ENCODE measurements around the gene IRAK4. TPM values are rescaled to one million over a fixed set of nuclear protein-coding genes. Genes with fewer than 3 reads are reported as not detected.

The IRAK4 gene
- total and polyA plus RNA-seq, 2 donors (not counting 3 experiments of a cell fraction or from before 2014, with no cell fraction given) = 10.8 to 13.1 TPM

DNA sequence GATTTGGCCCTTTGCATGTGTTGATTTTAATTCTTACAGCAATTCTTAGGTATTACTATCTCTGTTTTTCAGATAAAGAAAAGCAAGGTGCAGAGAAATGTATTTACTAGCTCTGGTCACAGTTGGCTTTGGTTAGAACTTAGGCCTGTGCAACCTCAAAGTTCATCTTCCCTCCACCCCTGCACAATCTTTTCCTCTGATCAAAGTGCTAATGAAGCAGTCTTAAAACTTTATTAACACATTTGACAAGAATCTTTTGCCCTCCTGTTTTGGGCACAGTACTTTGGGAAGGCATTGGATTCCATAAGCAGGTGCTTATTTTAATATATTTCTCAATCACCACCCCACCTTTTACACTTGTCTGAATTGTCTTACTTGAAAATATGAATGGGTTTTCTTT is 2.7 kb downstream of the IRAK4 start:
- Histone ChIP-seq H4K20me1 (replicated peaks; ENCODE audit: control insufficient read depth, extremely low read depth, insufficient read depth, low read length) (no peaks in the 10 kb centered on the region), H3K79me2 (ENCODE audit: control insufficient read depth, insufficient read depth, low read length) (peaks cover 10% of the 10 kb centered on the region), H3K27ac (ENCODE audit: insufficient read depth, low read depth, low read length) (no peak overlapping the region), H3K4me3 (replicated peaks in 1 of 3; ENCODE audit: insufficient read depth in 1 of 3, low read depth in 1 of 3, low read length in 3 of 3) (no peak overlapping the region), H3K9ac (replicated peaks; ENCODE audit: extremely low read depth, insufficient read depth, low read length) (no peak overlapping the region), H3K36me3 (ENCODE audit: control insufficient read depth in 2 of 2, extremely low read depth in 1 of 2, insufficient read depth in 2 of 2, low read length in 2 of 2) (no peaks in the 10 kb centered on the region), H3K4me2 (ENCODE audit: insufficient read depth, low read length) (no peak overlapping the region), H3K27me3 (ENCODE audit: control insufficient read depth in 2 of 2, insufficient read depth in 2 of 2, low read length in 2 of 2) (no peaks in the 10 kb centered on the region), H2AFZ (ENCODE audit: low read depth, low read length) (no peak overlapping the region), H3K9me1 (replicated peaks; ENCODE audit: control insufficient read depth, extremely low read depth, insufficient read depth, low read length) (no peaks in the 10 kb centered on the region), H3K9me3 (replicated peaks; ENCODE audit: control insufficient read depth, insufficient read depth, low read length) (no peaks in the 10 kb centered on the region), H3K4me1 (ENCODE audit: control insufficient read depth, extremely low read depth, insufficient read depth, low read length) (peaks cover 17% of the 10 kb centered on the region)
- ChIA-PET CTCF (interaction anchor here (1.0 to 2.0 kb wide), 2 partner anchors 11 to 44 kb away, joined by 3 to 5 read pairs; partner anchors contain the start of gene TWF1), POLR2A (interaction anchor here (0.7 kb wide), 1 partner anchor 12 kb away, joined by 3 read pairs; no protein-coding TSS in a partner anchor)
- dilution Hi-C loops (cut with MboI; ENCODE audit: extremely low pct_ligation_motif_present, low sequenced_read_pairs) = no loop called here
- no TSS peak for BruUV-seq (replicated peaks)
- intact Hi-C loops (cut with micrococcal nuclease) = no loop called here
- no peak for FAIRE-seq
- no peak for DNase-seq (ENCODE audit: low read depth, low spot score)
- TF ChIP-seq MAX (IDR thresholded peaks at IDR 0.05; ENCODE audit: insufficient read depth, insufficient read length) (no peak), EZH2 (IDR thresholded peaks at IDR 0.05; ENCODE audit: borderline replicate concordance, low read depth, low read length, severe bottlenecking) (no peak), GATA2 (IDR thresholded peaks at IDR 0.05; ENCODE audit: insufficient read depth, insufficient read length, low read depth, low read length) (no peak), POLR2A (IDR thresholded peaks at IDR 0.05; ENCODE audit: low read depth, low read length) (no peak), MYC (IDR thresholded peaks at IDR 0.05; ENCODE audit: low read depth, low read length) (no peak), POLR2AphosphoS5 (IDR thresholded peaks at IDR 0.05; ENCODE audit: insufficient read depth, low read depth, low read length) (no peak), CTCF (IDR thresholded peaks at IDR 0.05; ENCODE audit: extremely low read depth in 1 of 2, insufficient read depth in 1 of 2, low read depth in 1 of 2, low read length in 2 of 2) (no peak), FOS (IDR thresholded peaks at IDR 0.05; ENCODE audit: borderline replicate concordance, insufficient read depth, low read length) (no peak), JUN (IDR thresholded peaks at IDR 0.05; ENCODE audit: borderline replicate concordance, insufficient read depth, insufficient read length, low read depth) (no peak)
